Epithelial cell of esophagus (primary cell): ENCODE results near the gene CMYA5.

ENCODE experiments used
- DNase-seq: peaks from one replicate; pipeline ENCODE4 v3.0.0; 2010; ENCODE audit warnings: low read depth
- H3K4me3 ChIP-seq: 2 replicates; pipeline ENCODE4 v1.5.1; 2011; ENCODE audit warnings: mild to moderate bottlenecking, low read length, control low read depth
- TF ChIP-seq, protein P1 (sequence below): IDR thresholded peaks from 2 replicates; pipeline ENCODE4 v1.5.1; 2011; ENCODE audit warnings: low read depth, mild to moderate bottlenecking, low read length, control low read depth, inconsistent platforms; ENCODE audit not compliant: insufficient read depth; ENCODE audit errors: missing control alignments

The CMYA5 gene

DNA sequence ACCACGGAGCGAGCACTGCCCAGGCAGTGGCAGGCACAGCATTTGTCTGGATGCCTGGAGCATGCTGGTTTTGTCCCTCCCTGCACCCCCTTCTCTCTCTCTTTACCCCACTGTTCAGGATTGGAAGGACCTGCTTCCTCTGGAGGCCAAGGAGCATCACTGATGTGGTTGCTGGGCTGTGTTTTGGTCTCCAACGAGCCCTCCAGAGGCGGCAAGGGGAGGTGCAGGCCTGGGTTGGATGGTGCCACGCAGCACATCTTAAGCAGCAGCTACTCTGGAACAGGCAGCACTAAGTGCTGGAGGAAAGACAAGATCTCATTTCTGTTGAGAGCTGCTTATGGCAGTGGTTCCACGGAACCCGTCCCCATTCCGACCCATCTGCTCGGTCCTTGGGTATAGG lies 139.6 kb downstream of the CMYA5 start:
- no peak overlapping the region for H3K4me3 ChIP-seq
- TF ChIP-seq, protein P1, sequence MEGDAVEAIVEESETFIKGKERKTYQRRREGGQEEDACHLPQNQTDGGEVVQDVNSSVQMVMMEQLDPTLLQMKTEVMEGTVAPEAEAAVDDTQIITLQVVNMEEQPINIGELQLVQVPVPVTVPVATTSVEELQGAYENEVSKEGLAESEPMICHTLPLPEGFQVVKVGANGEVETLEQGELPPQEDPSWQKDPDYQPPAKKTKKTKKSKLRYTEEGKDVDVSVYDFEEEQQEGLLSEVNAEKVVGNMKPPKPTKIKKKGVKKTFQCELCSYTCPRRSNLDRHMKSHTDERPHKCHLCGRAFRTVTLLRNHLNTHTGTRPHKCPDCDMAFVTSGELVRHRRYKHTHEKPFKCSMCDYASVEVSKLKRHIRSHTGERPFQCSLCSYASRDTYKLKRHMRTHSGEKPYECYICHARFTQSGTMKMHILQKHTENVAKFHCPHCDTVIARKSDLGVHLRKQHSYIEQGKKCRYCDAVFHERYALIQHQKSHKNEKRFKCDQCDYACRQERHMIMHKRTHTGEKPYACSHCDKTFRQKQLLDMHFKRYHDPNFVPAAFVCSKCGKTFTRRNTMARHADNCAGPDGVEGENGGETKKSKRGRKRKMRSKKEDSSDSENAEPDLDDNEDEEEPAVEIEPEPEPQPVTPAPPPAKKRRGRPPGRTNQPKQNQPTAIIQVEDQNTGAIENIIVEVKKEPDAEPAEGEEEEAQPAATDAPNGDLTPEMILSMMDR: peak; percentile 50
- peak; percentile 17 for DNase-seq

DNA sequence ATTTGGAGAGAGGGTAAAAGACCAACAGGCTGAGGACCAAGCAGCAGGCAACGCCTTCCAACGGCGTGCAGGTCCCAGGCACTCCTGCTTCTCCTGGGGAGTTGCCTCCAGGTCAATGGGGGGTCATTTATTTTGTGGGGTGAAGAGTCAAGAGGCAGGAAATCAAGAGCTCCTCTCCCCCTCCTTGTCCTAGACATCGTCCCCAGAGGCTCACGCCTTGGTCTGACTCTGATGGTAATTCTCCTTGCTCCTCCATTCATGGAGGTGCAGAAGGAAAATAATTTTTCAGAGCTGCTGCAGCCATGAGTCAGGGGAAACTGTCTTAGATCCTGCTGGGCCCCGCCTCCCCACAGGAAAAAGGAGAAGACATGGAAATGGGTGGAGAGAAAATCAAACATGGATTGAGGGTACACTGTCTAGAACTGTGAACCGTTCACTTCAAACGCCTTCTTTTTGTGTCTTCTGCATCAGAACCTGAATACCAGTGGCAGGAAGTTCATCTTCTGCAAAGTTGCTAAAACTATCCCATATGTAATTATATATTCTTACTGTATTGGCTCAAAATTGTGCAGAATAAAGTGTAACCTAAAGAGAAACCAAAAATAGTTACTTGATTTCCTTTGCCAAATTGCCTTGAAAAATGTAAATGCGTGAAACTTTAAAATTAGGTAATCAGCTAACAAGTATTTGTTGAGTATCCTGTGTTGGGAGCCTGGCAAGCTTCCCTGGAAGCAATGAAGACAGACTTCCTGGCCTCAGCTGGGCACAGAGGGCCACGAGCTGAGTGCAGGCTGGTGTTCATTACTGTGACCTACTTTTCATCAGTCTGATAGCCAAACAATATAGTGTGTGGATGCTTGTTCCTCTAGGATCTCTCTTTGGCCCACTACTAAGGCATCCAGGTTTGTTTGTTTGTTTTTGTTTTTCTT lies 142.0 kb downstream of the CMYA5 start:
- DNase-seq: no peak
- TF ChIP-seq, protein P1: no peak
- H3K4me3 ChIP-seq: no peak overlapping the region

DNA sequence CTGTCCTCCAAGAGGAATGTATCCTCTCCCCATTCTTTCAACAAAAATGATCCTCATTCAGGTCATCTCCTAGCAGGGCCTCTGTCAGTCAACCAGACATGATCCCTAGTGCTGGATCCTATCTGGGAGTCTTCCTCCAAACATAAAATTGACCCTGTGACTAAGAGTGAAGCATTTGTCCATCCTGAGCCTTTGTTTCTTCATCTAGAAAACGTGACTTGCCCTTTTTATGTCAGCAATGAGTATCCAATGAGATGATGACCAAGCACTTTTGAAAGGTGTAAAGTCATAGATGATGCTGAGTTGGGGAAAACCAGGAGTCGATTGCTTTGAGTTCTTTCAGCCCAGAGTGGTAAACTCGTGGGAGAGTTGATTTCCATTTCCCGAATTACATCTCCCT lies 143.3 kb downstream of the CMYA5 start:
- TF ChIP-seq, protein P1: no peak
- no peak for DNase-seq
- H3K4me3 ChIP-seq: no peak overlapping the region

DNA sequence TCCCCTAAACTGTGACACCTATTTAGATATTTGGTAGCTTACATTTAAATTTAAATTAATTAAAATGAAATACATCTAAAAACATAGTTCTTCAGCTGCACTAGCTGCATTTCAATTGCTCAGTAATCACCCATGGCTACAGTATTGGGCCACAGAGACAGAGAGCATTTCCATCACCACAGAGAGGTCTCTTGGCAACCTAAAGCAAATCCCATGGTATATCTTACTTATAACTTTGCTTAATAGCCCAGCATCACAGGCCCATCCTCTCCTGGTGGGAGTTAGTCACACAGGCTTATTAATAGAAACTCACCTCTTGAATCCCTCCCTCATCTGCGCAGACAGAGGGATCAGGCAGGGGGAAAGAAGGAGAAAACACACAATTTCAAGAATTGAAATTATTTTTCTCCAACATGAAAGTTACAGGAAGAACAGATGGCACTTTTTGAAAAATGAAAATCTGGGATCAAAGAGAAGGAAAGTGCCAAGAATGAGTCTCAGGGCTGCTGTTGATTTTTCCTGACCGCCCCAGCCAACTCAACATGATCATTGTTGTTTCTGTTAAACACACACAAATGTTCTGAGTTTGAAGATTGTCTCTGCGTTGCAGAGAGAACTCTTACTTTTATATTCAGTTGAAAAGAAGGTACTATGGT lies 144.6 kb downstream of the CMYA5 start:
- TF ChIP-seq, protein P1: no peak
- no peak for DNase-seq
- no peak overlapping the region for H3K4me3 ChIP-seq

DNA sequence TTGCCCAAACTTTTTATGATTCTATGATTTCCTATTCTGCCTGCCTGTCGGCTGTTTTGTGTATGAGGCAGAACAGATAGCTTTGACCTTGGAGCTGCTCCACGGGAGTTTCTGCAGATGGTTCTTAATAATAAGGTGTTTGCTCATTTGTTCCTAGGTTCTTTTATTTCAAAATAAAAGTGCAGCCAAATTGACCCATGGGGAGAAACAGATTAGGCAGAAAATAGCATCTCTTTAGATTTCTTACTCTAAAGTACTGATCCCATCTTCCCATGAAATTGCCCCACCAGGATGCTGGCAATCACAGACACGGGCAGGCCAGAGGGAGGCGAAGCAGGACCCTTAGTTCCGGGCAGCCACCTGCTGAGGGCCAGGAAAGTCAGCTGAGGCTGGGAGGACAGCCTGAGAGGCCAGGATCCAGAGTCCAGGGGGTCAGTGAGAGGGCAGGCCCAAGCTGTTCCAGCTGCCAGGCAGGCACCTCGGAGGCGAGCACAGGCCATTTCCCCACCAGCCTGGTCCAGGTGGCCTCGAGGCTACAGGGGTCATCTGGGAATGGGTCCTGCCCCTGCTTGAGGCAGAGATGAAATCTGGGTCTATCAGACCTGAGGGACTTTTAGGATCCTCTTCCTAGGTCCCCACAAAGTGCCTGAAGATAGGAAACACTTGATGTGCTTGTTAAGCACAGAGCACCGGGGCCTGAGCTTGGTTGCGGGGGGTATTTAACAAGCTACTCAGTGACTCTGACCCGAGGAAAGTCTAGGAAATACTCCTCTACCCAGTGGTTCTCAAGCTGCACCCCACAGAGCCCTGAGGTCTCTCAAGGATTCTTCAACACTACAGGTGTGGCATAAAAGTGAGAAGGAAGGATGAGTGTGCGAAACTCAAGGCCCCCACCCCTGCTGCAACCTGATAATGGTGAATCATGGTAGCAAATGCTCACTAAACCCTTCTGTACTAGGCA lies 145.4 kb downstream of the CMYA5 start:
- no peak for DNase-seq
- H3K4me3 ChIP-seq: no peak overlapping the region
- TF ChIP-seq, protein P1: no peak

DNA sequence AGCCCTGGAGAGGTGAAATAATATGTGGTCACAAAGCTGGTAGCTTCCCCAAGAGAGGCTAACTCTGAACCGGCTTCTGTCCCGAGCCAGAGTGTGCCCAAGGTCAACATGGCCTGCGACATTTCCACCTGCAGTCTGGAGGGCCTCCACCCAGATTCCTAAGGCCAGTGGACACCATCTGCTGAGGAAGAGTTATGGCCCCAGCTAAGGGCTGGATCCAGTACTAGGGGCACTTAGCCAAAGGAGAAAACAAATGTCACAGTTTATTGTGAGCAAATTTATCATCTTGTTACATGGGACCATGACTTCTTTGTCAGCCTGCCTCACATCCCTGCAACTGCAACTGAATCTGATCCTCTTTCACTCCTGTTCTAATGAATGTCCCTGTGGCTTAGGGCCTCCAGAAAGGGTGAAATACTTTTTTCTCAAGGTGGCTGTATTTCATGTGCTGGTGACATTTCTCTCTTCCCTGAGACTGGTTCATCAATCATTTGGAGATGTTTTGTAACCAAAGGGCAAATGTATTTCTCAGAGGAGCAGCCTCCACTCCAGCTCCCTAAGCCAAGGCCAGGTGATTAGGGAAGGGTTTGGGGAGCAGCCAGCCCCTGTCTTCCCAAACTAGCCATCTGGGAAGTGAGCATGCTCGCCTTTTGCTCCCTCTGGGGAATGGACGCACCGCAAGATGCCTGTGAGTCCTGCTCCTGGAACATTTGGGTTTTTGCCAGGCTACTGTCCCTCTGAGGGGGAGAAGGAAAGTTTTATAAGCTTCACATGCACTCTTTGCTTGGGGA lies 148.3 kb downstream of the CMYA5 start:
- DNase-seq: no peak
- H3K4me3 ChIP-seq: no peak overlapping the region
- TF ChIP-seq, protein P1: no peak
